ENCODE measurements around the gene XPO6. TPM values are rescaled to one million over a fixed set of nuclear protein-coding genes. Genes with fewer than 3 reads are reported as not detected.

XPO6 gene
- total RNA-seq, 1 donor = 102 TPM

GRCh38 chr16:28081391-28081968 is 130.3 kb downstream of the XPO6 start:
- Histone ChIP-seq H3K9me3 (ENCODE audit: low read depth, low read length) (no peaks in the 10 kb centered on the region), H3K36me3 (ENCODE audit: insufficient read depth, low read length) (no peaks in the 10 kb centered on the region), H3K4me3 (ENCODE audit: insufficient read depth, low read length) (no peak overlapping the region), H3K79me2 (ENCODE audit: insufficient read depth, low read length) (no peaks in the 10 kb centered on the region), H4K20me1 (ENCODE audit: insufficient read depth, low read length) (no peaks in the 10 kb centered on the region), H3K4me2 (ENCODE audit: insufficient read depth, low read length) (no peak overlapping the region), H2AFZ (ENCODE audit: low read length) (no peak overlapping the region), H3K27me3 (ENCODE audit: insufficient read depth, low read length) (no peaks in the 10 kb centered on the region), H3K4me1 (ENCODE audit: insufficient read depth, low read length) (no peaks in the 10 kb centered on the region), H3K27ac (ENCODE audit: low read depth, low read length) (no peak overlapping the region)
- DNase-seq (ENCODE audit: insufficient read length, low spot score, missing footprints) = peak; percentile 44
- TF ChIP-seq, protein P1, sequence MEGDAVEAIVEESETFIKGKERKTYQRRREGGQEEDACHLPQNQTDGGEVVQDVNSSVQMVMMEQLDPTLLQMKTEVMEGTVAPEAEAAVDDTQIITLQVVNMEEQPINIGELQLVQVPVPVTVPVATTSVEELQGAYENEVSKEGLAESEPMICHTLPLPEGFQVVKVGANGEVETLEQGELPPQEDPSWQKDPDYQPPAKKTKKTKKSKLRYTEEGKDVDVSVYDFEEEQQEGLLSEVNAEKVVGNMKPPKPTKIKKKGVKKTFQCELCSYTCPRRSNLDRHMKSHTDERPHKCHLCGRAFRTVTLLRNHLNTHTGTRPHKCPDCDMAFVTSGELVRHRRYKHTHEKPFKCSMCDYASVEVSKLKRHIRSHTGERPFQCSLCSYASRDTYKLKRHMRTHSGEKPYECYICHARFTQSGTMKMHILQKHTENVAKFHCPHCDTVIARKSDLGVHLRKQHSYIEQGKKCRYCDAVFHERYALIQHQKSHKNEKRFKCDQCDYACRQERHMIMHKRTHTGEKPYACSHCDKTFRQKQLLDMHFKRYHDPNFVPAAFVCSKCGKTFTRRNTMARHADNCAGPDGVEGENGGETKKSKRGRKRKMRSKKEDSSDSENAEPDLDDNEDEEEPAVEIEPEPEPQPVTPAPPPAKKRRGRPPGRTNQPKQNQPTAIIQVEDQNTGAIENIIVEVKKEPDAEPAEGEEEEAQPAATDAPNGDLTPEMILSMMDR (IDR thresholded peaks at IDR 0.05; ENCODE audit: extremely low read depth, low read depth, low read length) = no peak

DNA sequence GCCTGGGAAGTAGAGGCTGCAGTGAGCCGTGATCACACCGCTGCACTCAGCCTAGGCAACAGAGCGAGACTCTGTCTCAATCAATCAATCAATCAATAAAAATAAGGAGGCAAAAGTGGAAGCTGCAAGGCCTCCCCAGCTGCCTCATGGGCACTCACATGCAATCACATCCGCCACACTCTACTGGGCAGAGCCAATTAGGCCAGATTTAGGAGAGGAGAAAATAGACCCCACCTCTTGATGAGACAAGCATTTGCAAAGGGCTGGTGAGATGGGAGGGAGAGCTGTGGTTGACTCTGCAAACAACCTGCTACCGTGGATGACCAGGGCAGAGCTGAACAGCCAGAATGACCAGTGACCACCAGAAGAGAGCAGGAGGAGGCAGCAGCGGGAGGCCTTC is 133.5 kb downstream of the XPO6 start:
- Histone ChIP-seq H3K79me2 (ENCODE audit: insufficient read depth, low read length) (no peaks in the 10 kb centered on the region), H2AFZ (ENCODE audit: low read length) (no peak overlapping the region), H3K4me2 (ENCODE audit: insufficient read depth, low read length) (no peak overlapping the region), H3K4me1 (ENCODE audit: insufficient read depth, low read length) (no peaks in the 10 kb centered on the region), H3K9me3 (ENCODE audit: low read depth, low read length) (no peaks in the 10 kb centered on the region), H3K27me3 (ENCODE audit: insufficient read depth, low read length) (peaks cover 4% of the 10 kb centered on the region), H3K4me3 (ENCODE audit: insufficient read depth, low read length) (no peak overlapping the region), H3K27ac (ENCODE audit: low read depth, low read length) (no peak overlapping the region), H4K20me1 (ENCODE audit: insufficient read depth, low read length) (no peaks in the 10 kb centered on the region), H3K36me3 (ENCODE audit: insufficient read depth, low read length) (no peaks in the 10 kb centered on the region)
- TF ChIP-seq, protein P1 (IDR thresholded peaks at IDR 0.05; ENCODE audit: extremely low read depth, low read depth, low read length) = no peak
- no peak for DNase-seq (ENCODE audit: insufficient read length, low spot score, missing footprints)

- H3K36me3 ChIP-seq (ENCODE audit: insufficient read depth, low read length) = no peaks in the 10 kb centered on the region
- H3K4me1 ChIP-seq (ENCODE audit: insufficient read depth, low read length) = no peaks in the 10 kb centered on the region
- peaks cover 23% of the 10 kb centered on the region for H3K27me3 ChIP-seq (ENCODE audit: insufficient read depth, low read length)
- H4K20me1 ChIP-seq (ENCODE audit: insufficient read depth, low read length) = no peaks in the 10 kb centered on the region
- no peak overlapping the region for H2AFZ ChIP-seq (ENCODE audit: low read length)
- H3K9me3 ChIP-seq (ENCODE audit: low read depth, low read length) = no peaks in the 10 kb centered on the region
- H3K27ac ChIP-seq (ENCODE audit: low read depth, low read length) = no peak overlapping the region
- H3K79me2 ChIP-seq (ENCODE audit: insufficient read depth, low read length) = no peaks in the 10 kb centered on the region
- H3K4me2 ChIP-seq (ENCODE audit: insufficient read depth, low read length) = no peak overlapping the region
- H3K4me3 ChIP-seq (ENCODE audit: insufficient read depth, low read length) = no peak overlapping the region
- TF ChIP-seq, protein P1 (IDR thresholded peaks at IDR 0.05; ENCODE audit: extremely low read depth, low read depth, low read length) = no peak
- DNase-seq (ENCODE audit: insufficient read length, low spot score, missing footprints) = no peak
Observed at GRCh38 chr16:28073836-28074235, 137.9 kb downstream of the XPO6 start.

- H3K27ac ChIP-seq (ENCODE audit: low read depth, low read length) = no peak overlapping the region
- no peak for DNase-seq (ENCODE audit: insufficient read length, low spot score, missing footprints)
- TF ChIP-seq, protein P1 (IDR thresholded peaks at IDR 0.05; ENCODE audit: extremely low read depth, low read depth, low read length) = no peak
- H3K4me2 ChIP-seq (ENCODE audit: insufficient read depth, low read length) = no peak overlapping the region
- no peaks in the 10 kb centered on the region for H4K20me1 ChIP-seq (ENCODE audit: insufficient read depth, low read length)
- no peak overlapping the region for H3K4me3 ChIP-seq (ENCODE audit: insufficient read depth, low read length)
- H3K79me2 ChIP-seq (ENCODE audit: insufficient read depth, low read length) = no peaks in the 10 kb centered on the region
- H2AFZ ChIP-seq (ENCODE audit: low read length) = no peak overlapping the region
- peaks cover 5% of the 10 kb centered on the region for H3K4me1 ChIP-seq (ENCODE audit: insufficient read depth, low read length)
- no peaks in the 10 kb centered on the region for H3K36me3 ChIP-seq (ENCODE audit: insufficient read depth, low read length)
- no peaks in the 10 kb centered on the region for H3K9me3 ChIP-seq (ENCODE audit: low read depth, low read length)
- peaks cover 23% of the 10 kb centered on the region for H3K27me3 ChIP-seq (ENCODE audit: insufficient read depth, low read length)
Observed at GRCh38 chr16:28072087-28072486, 139.7 kb downstream of the XPO6 start.

All from osteoblast (primary cell).